ENCODE measurements around the gene STK10.
A peak's percentile ranks its signal among the peaks of the same experiment; 100 is the strongest.

The STK10 gene

DNA sequence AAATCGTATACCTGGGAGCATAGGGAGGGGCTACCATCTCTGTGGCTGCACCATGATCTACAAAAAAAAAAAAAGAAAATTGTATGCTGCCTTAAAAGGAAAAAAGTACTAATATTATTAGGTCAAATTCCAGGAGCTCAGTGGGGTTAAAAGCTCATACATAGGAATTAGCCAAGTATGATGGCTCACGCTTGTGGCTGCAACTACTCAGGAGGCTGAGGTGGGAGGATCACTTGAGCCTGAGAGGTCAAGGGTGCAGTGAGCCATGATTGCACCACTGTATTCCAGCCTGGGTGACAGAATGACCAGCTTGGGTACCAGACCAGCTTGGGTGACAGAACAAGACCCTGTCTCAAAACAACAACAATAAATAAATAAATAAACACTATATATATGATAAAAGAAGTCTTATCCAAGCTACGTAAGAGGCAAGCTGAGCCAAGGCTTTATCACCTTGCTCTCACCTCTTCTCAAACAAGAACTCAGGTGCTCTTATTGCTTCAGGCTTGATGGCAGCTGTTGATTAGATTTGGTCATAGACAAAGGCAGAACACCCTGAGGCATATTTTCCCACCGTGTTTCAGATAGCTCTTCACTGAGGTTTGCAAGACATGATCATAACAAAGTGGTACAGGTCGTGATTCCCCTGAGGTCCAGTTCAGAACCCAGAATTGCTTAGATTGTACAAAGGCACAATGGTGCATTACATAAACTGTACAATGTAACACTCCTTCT lies 178.3 kb downstream of the STK10 start:
- DNase-seq (ENCODE audit: low read depth in 3 of 3): no peak

GRCh38 chr5:172008689-172009141 lies 179.3 kb downstream of the STK10 start:
- DNase-seq (ENCODE audit: low read depth in 3 of 3): no peak

- DNase-seq (ENCODE audit: low read depth in 3 of 3): no peak
These were observed 179.9 kb downstream of the STK10 start for GRCh38 chr5:172008111-172008455.

GRCh38 chr5:172007175-172008110 lies 180.6 kb downstream of the STK10 start:
- no peak for DNase-seq (ENCODE audit: low read depth in 3 of 3)

DNA sequence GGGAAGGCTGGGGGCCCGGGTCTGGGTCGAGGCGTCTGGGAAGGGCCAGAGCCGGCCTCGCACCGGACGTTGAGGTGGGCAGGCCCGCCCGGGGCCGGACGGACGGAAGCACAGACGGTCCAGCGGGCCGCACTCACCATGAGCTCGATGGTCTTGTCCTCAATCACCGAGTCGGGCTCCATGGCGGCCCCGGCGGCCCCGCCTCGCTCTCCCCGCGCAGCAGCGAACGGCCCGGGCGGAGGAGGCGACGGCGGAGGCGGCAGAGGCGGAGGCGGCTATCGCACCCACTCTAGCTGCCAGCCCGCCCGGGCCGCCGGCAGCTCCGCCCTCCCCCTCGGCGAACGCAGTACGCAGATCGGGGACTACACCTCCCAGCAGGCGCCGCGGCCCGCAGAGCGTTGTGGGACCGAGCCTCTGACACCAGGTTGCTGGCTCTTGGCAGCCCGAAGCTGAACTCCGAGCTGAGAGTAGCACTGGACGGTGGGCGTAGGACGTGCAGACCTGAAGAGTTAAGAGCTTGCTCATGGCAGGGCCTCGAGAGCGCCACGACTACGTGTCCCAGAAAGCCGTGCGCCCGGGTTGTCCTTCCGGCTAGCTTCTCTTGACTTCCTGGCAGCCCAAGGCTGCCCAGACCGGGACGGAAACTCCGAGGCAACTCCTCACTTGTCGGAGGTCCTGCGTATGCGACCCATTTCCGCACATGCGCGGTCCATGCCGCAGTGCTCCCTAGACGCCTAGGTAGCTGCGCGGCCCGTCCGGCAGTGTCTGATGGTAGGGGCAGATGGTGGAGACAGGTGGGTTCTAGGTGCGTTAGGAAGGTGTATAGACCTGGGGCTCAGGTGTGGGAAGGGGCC lies 181.5 kb downstream of the STK10 start, which contains the start of gene FBXW11:
Gene FBXW11, minus strand, starts transcription at position 318 of the 854 bp plus-strand sequence. Its CDS starts 136 bp downstream, at position 182.
- DNase-seq (ENCODE audit: low read depth in 3 of 3): peak; percentile 83 to 90 (median 85)

- DNase-seq (ENCODE audit: low read depth in 3 of 3): peak in 2 of 3 experiments; percentile 2 to 24
These were observed 182.2 kb downstream of the STK10 start for GRCh38 chr5:172005708-172006320.

DNA sequence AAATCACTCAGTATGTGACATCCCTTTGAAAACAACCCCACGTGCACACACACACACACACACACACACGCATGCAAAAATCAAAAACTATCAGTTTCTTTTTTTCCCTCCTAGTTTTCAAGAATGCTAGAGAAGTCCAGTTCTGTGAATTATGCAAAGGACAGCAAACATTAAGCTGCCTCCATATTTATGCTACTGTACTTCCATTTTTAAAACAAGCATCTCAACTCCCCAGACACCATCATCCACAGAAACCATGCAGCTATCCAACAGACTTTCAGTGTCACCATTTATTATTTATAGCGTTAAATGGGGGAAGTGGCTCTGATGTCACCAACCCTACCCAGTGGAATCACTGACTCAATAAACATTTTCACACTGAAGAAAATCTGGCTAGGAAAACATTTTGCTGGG lies 183.2 kb downstream of the STK10 start:
- peak in 1 of 3 experiments; percentile 3 for DNase-seq (ENCODE audit: low read depth in 3 of 3)

DNA sequence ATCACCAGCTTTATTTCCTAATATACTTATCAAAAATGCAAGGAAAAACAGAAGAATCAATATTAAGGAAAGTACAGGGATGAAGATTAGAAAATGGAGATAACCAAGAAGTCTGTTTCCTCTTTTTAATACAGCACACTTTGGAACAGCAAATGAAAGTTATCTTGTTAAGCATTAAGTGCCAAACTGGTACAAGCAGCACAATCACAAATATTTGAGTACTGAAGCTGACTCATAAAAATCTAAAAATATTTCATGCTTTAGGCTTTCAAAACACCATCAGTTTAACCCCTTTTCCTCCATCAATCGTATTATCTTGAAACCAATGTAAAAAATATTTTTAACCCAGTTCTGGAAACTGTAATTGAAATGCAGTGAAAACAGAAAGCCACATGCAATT lies 184.3 kb downstream of the STK10 start:
- DNase-seq (ENCODE audit: low read depth in 3 of 3): no peak

GRCh38 chr5:172002840-172003512 lies 185.0 kb downstream of the STK10 start:
- no peak for DNase-seq (ENCODE audit: low read depth in 3 of 3)

- DNase-seq (ENCODE audit: low read depth in 3 of 3): no peak
These were observed 185.7 kb downstream of the STK10 start for GRCh38 chr5:172002310-172002709.

DNA sequence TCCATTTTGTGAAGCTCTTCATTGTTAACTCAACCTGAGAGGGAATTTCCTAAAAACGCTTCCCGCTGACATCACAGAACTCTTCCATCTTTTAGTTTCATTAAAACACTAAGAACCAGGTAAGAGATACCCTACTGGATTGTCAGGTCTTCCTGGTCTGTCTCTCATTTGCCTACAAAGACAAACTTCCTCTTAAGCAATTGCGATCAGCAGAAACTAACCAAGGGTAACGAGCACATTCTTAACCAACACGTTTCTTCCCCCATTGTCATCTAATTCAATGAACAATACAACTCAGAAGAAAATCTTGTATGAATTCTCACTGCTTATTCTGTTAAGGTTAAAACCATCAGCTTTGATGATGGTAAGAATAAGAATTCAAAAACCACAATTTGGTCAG lies 188.1 kb downstream of the STK10 start:
- no peak for DNase-seq (ENCODE audit: low read depth in 3 of 3)

DNA sequence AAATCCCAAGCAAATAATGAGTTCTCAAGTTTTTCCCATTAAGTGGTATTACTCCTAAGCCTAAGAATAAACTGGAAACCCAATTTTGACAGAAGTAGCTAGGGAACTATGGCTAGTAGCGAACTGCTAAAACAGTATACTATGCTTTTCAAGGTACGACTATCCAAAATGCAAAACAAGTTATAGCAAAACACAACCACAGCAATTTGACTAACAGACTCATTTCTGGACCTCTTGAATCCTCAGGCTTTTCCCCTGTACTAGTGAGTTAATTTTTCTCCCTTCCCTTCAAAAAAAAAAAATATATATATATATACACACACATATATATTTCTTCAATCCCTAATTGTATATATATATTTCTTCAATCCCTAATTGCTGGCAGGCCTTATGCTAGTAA lies 188.9 kb downstream of the STK10 start:
- DNase-seq (ENCODE audit: low read depth in 3 of 3): no peak

- DNase-seq (ENCODE audit: low read depth in 3 of 3): no peak
These were observed 191.0 kb downstream of the STK10 start for GRCh38 chr5:171997011-171997410.

- DNase-seq (ENCODE audit: low read depth in 3 of 3): no peak
These were observed 195.2 kb downstream of the STK10 start for GRCh38 chr5:171992813-171993212.

- no peak for DNase-seq (ENCODE audit: low read depth in 3 of 3)
These were observed 195.7 kb downstream of the STK10 start for GRCh38 chr5:171992305-171992704.

All from stimulated activated CD4-positive, alpha-beta T cell treated with anti-CD3 and anti-CD28 coated beads, TNF-alpha, amount 100 ng/mL, for 4 hours (primary cell).